GM19452 (cell line): ENCODE measurements around the gene MEFV.
"Not testable (repeated sequence)": the region's sequence is repeated elsewhere in the genome, so short reads cannot be mapped to it uniquely, and the experiment has no call there.

Experiments used
- ATAC-seq: cut with Tn5 transposase; IDR thresholded peaks from one replicate; pipeline ENCODE4 v1.9.1; 2021; ENCODE audit not compliant: unreplicated experiment

Gene MEFV

DNA sequence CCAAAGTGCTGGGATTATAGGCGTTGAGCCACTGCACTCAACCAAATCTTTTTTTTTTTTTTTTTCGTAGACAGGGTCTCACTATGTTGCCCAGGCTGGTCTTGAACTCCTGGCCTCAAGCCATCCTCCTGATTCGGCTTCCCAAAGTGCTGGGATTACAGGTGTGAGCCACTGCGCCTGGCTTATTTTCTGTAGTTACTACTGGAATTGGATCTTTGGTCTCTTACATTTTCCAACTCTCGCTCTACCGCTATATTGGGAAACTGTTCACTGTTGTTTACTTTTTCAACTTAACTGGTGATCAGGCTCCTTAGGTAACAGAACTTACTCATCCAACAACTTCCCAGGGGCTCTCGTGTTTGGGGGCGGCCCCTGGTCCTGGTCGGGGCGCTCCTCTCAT is 35.6 kb downstream of the MEFV start:
- no peak for ATAC-seq

DNA sequence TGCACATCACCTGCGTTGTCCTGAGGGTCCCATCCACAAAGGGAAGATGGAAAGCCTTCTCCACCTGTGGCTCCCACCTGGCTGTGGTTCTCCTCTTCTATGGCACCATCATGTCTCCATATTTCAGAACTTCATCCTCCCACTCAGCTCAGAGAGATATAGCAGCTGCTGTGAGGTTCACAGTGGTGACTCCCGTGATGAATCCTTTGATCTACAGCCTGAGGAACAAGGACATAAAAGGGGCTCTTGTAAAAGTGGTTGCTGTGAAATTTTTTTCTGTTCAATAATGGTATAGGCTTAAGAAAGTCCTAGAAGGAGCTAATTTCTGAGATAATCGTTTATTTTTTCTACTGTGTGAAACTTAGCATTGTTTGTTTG is 40.2 kb downstream of the MEFV start:
- ATAC-seq, result no peak

- no peak for ATAC-seq
These were observed 40.7 kb downstream of the MEFV start for GRCh38 chr16:3215601-3216262.

DNA sequence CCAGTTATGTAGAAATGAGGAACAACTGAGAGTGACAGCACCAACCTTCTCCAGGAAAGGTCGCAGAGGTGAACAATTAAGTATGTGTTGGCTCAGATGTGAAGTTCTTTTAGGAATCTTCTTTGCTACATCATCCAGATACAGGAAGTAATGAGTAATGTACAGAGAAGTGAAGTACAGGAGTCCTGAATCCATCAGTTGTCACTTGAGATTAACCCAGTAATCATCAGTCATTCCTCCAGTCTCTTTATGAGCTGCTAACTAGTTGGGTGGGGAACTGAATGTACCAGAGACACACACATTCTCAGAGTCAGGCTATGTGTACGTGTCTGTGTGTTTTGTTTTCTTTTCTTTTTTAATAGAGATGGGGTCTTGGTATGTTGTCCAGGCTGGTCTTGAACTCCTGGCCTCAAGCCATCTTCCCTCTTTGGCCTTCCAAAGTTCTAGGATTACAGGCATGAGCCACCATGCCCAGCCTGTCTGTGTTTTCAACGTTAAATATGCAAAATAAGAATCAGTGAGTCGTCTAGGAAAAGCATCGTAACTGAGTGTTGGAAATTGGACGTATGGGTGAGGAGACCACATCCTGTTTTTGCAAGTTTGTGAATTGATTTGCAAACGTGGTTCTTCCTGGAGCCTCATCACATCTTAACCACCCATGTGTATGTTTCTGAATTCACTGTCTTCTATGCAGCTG is 41.4 kb downstream of the MEFV start:
- ATAC-seq, result no peak

- ATAC-seq, result no peak
These were observed 43.9 kb downstream of the MEFV start for GRCh38 chr16:3212567-3212966.

DNA sequence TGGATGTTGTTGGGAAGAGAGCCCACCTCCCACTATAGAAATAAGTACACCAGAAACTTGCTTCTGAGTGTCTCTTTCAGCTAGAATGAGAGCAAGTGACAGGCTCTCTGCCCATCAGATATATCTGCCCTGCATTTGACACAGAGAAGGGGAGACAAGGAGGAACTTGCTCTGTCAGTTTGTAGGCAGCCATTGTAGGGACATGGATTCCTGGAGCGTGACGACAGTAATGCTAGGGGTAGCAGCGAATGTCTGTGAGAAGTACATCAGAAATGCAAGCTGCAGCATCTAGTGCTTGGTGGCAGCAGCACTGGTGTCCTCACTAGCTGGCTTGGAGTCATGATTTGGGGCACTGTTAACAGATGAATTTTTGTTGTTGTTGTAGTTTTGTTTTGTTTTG is 44.4 kb downstream of the MEFV start:
- ATAC-seq, result no peak

DNA sequence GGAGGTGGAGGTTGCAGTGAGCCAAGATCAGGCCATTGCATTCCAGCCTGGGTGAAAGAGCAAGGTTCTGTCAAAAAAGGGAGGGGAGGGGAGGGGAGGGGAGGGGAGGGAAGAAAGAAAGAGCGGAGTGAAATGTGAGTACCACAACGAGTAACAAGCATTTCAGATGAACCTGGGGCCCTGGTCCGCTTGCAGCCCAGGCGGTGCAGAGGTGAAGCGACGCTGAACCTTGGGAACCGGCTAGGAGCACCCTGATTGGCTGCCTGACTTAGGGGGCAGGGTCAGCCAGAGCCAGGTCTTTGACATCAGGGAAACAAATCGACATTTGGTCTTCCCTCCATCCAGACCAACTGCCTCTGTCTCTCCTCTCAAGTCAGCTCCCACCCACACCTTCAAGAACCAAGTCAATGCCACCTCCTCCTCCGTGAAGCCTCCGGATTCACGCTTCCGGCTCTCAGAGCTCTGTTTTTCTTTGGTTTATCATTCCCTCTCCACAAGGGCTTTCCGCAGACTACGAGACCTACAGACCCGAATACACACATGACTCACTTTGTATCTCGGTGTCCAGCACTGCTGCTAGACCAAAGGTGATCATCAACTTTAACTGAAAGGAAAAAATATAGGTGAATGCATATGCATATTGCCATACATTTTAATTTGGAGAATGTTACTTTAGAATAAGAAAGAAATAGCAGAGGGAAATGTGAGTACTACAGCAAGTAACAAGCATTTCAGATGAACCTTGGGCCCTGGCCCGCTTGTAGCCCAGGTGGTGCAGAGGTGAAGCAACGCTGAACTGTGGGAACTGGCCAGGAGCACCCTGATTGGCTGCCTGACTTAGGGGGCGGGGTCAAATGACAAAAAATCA is 49.1 kb downstream of the MEFV start:
- ATAC-seq, result no peak

- not testable (repeated sequence) for ATAC-seq
These were observed 50.5 kb downstream of the MEFV start for GRCh38 chr16:3205939-3206338.

- no peak for ATAC-seq
These were observed 53.4 kb downstream of the MEFV start for GRCh38 chr16:3202903-3203539.

- ATAC-seq, result no peak
These were observed 57.9 kb downstream of the MEFV start for GRCh38 chr16:3198334-3199072.

GRCh38 chr16:3197694-3198333 is 58.6 kb downstream of the MEFV start:
- not testable (repeated sequence) for ATAC-seq

- ATAC-seq, result no peak
These were observed 60.5 kb downstream of the MEFV start for GRCh38 chr16:3195975-3196374.

DNA sequence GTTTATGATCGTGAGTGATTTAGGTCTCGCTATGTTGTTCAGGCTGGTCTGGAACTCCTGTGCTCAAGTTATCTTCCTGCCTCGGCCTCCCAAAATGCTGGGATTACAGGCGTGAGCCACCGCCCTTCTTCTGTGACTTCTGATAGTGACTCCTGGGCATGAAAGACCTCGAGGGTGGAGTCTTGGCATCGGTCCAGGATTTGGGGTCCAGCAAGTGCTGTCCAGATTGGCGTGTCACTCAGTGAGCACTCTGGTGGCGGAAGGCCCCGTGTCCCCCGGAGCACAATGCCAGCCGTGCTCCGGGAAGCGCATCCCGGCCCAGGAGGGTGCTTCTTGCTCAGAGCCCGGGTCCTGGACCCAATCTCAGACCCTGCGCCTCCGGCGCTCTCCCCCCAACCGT is 61.6 kb downstream of the MEFV start:
- no peak for ATAC-seq

DNA sequence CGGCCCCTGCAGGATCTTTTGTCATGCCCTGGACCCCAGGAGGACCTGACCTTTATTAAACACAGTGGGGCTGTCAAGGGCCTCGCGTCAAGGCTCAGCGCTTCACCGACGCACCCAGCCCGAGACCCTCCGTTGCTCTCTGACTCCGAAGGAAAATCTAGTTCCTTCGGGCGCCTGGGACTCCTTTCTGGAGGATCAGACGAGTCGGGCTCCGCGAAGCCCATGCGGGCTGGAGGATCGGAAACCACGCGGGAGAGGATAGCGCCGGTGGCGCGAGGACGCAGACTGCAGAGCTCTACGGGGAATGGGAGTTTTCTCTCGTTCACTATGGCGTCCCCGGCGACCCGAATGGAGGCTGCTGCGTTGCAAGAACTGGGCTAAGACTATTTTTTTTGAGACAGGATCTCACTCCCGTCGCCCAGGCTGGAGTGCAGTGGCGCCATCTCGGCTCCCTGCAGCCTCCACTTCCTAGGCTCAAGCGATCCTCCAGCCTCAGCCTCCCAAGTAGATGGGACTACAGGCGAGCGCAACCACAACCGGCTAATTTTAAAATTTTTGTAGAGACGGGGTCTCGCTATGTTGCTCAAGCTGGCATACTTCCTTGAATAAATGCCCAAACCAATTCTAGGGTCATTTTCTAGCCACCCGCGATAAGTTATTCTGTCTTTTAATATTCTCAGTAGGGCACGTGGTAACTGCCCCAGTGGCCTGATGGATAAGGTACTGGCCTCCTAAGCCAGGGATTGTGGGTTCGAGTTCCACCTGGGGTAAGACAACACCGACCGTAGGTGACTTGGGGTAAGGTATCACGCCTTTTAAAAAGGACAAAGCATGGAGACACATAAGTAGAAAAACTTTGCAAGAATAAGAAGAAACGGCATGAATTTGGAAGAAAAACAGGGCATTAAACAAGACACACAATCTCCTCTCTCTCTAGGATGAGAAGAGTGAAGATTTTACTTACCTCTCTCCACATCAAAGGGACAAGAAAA is 62.9 kb downstream of the MEFV start:
- ATAC-seq, result no peak

GRCh38 chr16:3192476-3193019 is 63.9 kb downstream of the MEFV start:
- ATAC-seq, result no peak
